Caco-2 (cell line): ENCODE data around the gene NAV1. TPM values are rescaled to one million over a fixed set of nuclear protein-coding genes. Genes with fewer than 3 reads are reported as not detected.

Experiments
- BruUV-seq: library from RNA; stranded (reverse); fragments of 400-500 nt; replicated peaks from 2 replicates; lab custom pipeline; 2021; lab: Mats Ljungman, UMichigan
- CTCF ChIA-PET: fragments of 300-600 bp; sonication (Branson Sonifier 250); formaldehyde crosslinking; loops from one replicate; lab custom pipeline; 2022; ENCODE audit warnings: antibody characterized with exemption; lab: Charles Lee
- POLR2A ChIA-PET: fragments of 300-600 bp; sonication (Branson Sonifier 250); formaldehyde crosslinking; loops from one replicate; lab custom pipeline; 2022; ENCODE audit warnings: antibody characterized with exemption; lab: Charles Lee
- DNase-seq, 2 experiments: peaks; one replicate each; pipeline versions ENCODE4 v3.0.0 to v3.0.0-alpha.2; 2020 to 2022
- H3K27me3 ChIP-seq: replicated peaks from 2 replicates; pipeline ENCODE4 v1.6.0; 2011; ENCODE audit warnings: low read length; ENCODE audit not compliant: control insufficient read depth, insufficient read depth
- H3K36me3 ChIP-seq: 2 replicates; pipeline ENCODE4 v1.5.1; 2011; ENCODE audit warnings: low read length; ENCODE audit not compliant: control insufficient read depth, insufficient read depth
- H3K4me1 ChIP-seq: fragments of 250-450 bp; sonication (Bioruptor Pico); 2 replicates; pipeline ENCODE4 v1.5.1; 2020; ENCODE audit warnings: mild to moderate bottlenecking
- H3K4me3 ChIP-seq: 2 replicates; pipeline ENCODE4 v1.5.1; 2011; ENCODE audit warnings: low read depth, mild to moderate bottlenecking, control low read depth, low read length
- H3K9me3 ChIP-seq: fragments of 250-450 bp; sonication (Bioruptor Pico); 2 replicates; pipeline ENCODE4 v1.5.1; 2020; ENCODE audit warnings: mild to moderate bottlenecking, moderate library complexity
- H3K27ac Mint-ChIP-seq: one replicate; pipeline ENCODE4 v1.8.0; 2022; ENCODE audit warnings: mixed read lengths; ENCODE audit not compliant: unreplicated experiment
- H3K27me3 Mint-ChIP-seq: one replicate; pipeline ENCODE4 v1.8.0; 2022; ENCODE audit warnings: mixed read lengths; ENCODE audit not compliant: insufficient read depth, unreplicated experiment
- H3K36me3 Mint-ChIP-seq: one replicate; pipeline ENCODE4 v1.8.0; 2022; ENCODE audit warnings: mild to moderate bottlenecking, mixed read lengths; ENCODE audit not compliant: insufficient read depth, unreplicated experiment
- H3K4me1 Mint-ChIP-seq: one replicate; pipeline ENCODE4 v1.8.0; 2022; ENCODE audit warnings: low read depth, mixed read lengths; ENCODE audit not compliant: unreplicated experiment
- H3K4me3 Mint-ChIP-seq: one replicate; pipeline ENCODE4 v1.8.0; 2022; ENCODE audit warnings: mild to moderate bottlenecking, moderate library complexity, mixed read lengths; ENCODE audit not compliant: unreplicated experiment
- H3K9me3 Mint-ChIP-seq: one replicate; pipeline ENCODE4 v1.8.0; 2022; ENCODE audit warnings: mixed read lengths; ENCODE audit not compliant: unreplicated experiment
- CTCF ChIP-seq, 2 experiments: fragments of 200-600 bp in 1 of 2; IDR thresholded peaks; 1 replicate in 1 of 2; 2 replicates in 1 of 2; pipeline versions ENCODE4 v1.5.1 to v1.8.0; 2011 to 2022; ENCODE audit warnings: antibody characterized with exemption in 1 of 2, control low read depth in 1 of 2, inconsistent platforms in 1 of 2, low read depth in 1 of 2, low read length in 1 of 2, mild to moderate bottlenecking in 1 of 2, moderate library complexity in 1 of 2; ENCODE audit not compliant: insufficient read depth in 1 of 2, severe bottlenecking in 1 of 2, unreplicated experiment in 1 of 2
- intact Hi-C: fragments of 100-400 bp; cut with micrococcal nuclease; formaldehyde crosslinking; loops from one replicate; pipeline ENCODE4 v1.10.0; 2022; ENCODE audit not compliant: unreplicated experiment
- total RNA-seq: library from RNA; stranded (reverse); gene quantifications from 2 replicates; pipeline ENCODE4 v1.2.3, GENCODE V29; 2022

Gene NAV1
- total RNA-seq, 1 experiment from 2014 or later: 2.0 TPM

GRCh38 chr1:201503397-201504176, 35.3 kb upstream of the NAV1 start:
- no peaks in the 10 kb centered on the region for H3K36me3 ChIP-seq
- Mint-ChIP-seq H3K27me3 (no peaks in the 10 kb centered on the region), H3K9me3 (no peaks in the 10 kb centered on the region), H3K4me1 (peaks cover 32% of the 10 kb centered on the region), H3K4me3 (peak overlapping the region; percentile 65), H3K36me3 (peaks cover 9% of the 10 kb centered on the region), H3K27ac (peak overlapping the region; percentile 97)
- ChIA-PET CTCF (interaction anchor here (0.6 to 6.2 kb wide), 5 partner anchors 9 to 68 kb away, joined by 4 to 61 read pairs (median 9); no protein-coding TSS in a partner anchor), POLR2A (interaction anchor here (0.8 to 2.9 kb wide), 7 partner anchors 9 to 35 kb away, joined by 3 to 20 read pairs (median 5); partner anchors contain the start of gene PHLDA3)
- peaks cover 64% of the 10 kb centered on the region for H3K4me1 ChIP-seq
- TF ChIP-seq CTCF (IDR thresholded peaks at IDR 0.05; ENCODE audit: insufficient read depth in 1 of 2, low read depth in 1 of 2, low read length in 1 of 2, severe bottlenecking in 1 of 2, unreplicated experiment in 1 of 2): no peak
- H3K9me3 ChIP-seq: no peaks in the 10 kb centered on the region
- TSS peak; percentile 93 for BruUV-seq
- H3K4me3 ChIP-seq: no peak overlapping the region
- intact Hi-C loops: loop anchor here (1.0 kb wide), 2 partner anchors 9 to 10 kb away; no protein-coding TSS in a partner anchor
- peak; percentile 86 to 92 for DNase-seq
- H3K27me3 ChIP-seq: no peaks in the 10 kb centered on the region

- Histone ChIP-seq H3K4me1 (peaks cover 64% of the 10 kb centered on the region), H3K27me3 (no peaks in the 10 kb centered on the region), H3K36me3 (no peaks in the 10 kb centered on the region), H3K9me3 (no peaks in the 10 kb centered on the region), H3K4me3 (no peak overlapping the region)
- ChIA-PET CTCF (interaction anchor here (1.2 to 6.2 kb wide), 3 partner anchors 9 to 56 kb away, joined by 5 to 61 read pairs (median 46); no protein-coding TSS in a partner anchor), POLR2A (interaction anchor here (1.0 to 2.9 kb wide), 5 partner anchors 9 to 35 kb away, joined by 3 to 20 read pairs (median 9); partner anchors contain the start of gene PHLDA3)
- no TSS peak for BruUV-seq
- H3K36me3 Mint-ChIP-seq: peaks cover 9% of the 10 kb centered on the region
- intact Hi-C loops: no loop called here
- no peaks in the 10 kb centered on the region for H3K27me3 Mint-ChIP-seq
- DNase-seq: no peak
- peak overlapping the region; percentile 65 for H3K4me3 Mint-ChIP-seq
- no peak for TF ChIP-seq CTCF (IDR thresholded peaks at IDR 0.05; ENCODE audit: insufficient read depth in 1 of 2, low read depth in 1 of 2, low read length in 1 of 2, severe bottlenecking in 1 of 2, unreplicated experiment in 1 of 2)
- H3K4me1 Mint-ChIP-seq: peaks cover 32% of the 10 kb centered on the region
- H3K9me3 Mint-ChIP-seq: no peaks in the 10 kb centered on the region
- H3K27ac Mint-ChIP-seq: peak overlapping the region; percentile 97
These were observed 34.7 kb upstream of the NAV1 start for GRCh38 chr1:201504179-201504631.

DNA sequence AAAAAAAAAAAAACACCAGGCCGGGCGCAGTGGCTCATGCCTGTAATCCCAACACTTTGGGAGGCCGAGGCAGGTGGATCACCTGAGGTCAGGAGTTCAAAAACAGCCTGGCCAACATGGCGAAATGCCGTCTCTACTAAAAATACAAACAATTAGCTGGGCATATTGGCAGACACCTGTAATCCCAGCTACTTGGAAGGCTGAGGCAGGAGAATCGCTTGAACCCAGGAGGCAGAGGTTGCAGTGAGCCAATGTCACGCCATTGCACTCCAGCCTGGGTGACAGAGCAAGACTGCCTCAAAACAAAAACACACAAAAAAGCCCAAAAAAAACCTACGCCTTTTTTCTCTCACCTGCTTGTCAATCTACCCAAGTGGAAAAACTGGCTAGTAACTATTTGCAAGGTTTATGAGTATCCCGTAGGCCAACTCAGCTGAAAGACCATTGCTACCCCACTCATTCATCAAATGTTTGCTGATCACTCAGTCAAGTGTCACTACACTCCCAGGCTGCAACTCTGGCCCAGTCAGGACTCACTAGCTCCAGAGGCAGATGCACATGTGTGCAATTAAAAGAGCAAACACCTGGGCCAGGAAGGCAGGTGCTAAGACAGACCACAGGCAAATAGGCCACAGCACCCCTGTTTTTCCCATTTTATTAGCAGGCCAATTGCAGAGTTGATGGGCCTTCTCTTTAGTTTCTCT, 34.0 kb upstream of the NAV1 start:
- no peak overlapping the region for H3K4me3 ChIP-seq
- H3K4me3 Mint-ChIP-seq: peak overlapping the region; percentile 82
- no peaks in the 10 kb centered on the region for H3K27me3 ChIP-seq
- BruUV-seq: no TSS peak
- peak overlapping the region; percentile 97 for H3K27ac Mint-ChIP-seq
- TF ChIP-seq CTCF (IDR thresholded peaks at IDR 0.05; ENCODE audit: insufficient read depth in 1 of 2, low read depth in 1 of 2, low read length in 1 of 2, severe bottlenecking in 1 of 2, unreplicated experiment in 1 of 2): no peak
- DNase-seq: no peak
- H3K9me3 Mint-ChIP-seq: no peaks in the 10 kb centered on the region
- H3K9me3 ChIP-seq: no peaks in the 10 kb centered on the region
- CTCF ChIA-PET: interaction anchor here (0.5 to 6.2 kb wide), 3 partner anchors 8 to 35 kb away, joined by 3 to 61 read pairs (median 46); no protein-coding TSS in a partner anchor
- H3K27me3 Mint-ChIP-seq: no peaks in the 10 kb centered on the region
- peaks cover 9% of the 10 kb centered on the region for H3K36me3 Mint-ChIP-seq
- intact Hi-C loops: no loop called here
- peaks cover 64% of the 10 kb centered on the region for H3K4me1 ChIP-seq
- POLR2A ChIA-PET: interaction anchor here (2.2 kb wide), 1 partner anchor 11 kb away, joined by 9 read pairs; no protein-coding TSS in a partner anchor
- H3K36me3 ChIP-seq: no peaks in the 10 kb centered on the region
- peaks cover 37% of the 10 kb centered on the region for H3K4me1 Mint-ChIP-seq
